HL-60/S4 treated with phorbol 12-myristate 13-acetate at 8.2 ng/mL for 4 days and 3 days (cell line): Measurements from ENCODE around the gene SNRNP25.

Source experiments
- in situ Hi-C: fragments of 300-500 bp; cut with MboI; formaldehyde crosslinking; loops from 2 replicates; pipeline ENCODE4 v1.15.0; 2022; ENCODE audit warnings: low sequenced_read_pairs

SNRNP25 gene

DNA sequence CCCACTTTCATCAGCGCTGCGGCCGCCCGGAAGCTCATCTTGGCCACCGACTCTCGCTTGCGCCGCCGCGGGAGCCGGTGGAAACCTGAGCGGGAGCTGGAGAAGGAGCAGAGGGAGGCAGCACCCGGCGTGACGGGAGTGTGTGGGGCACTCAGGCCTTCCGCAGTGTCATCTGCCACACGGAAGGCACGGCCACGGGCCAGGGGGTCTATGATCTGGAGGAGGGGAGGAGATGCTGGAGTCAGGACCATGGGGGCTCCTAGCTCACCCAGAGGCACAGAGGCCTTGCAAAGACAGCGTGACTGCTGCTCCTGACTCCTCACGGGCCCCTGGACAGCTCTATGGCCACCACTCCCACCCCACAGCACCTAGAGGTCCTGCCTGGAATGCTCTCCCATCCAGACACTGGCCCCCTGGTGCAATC, 9.4 kb downstream of the SNRNP25 start:
- in situ Hi-C loops, result no loop called here

DNA sequence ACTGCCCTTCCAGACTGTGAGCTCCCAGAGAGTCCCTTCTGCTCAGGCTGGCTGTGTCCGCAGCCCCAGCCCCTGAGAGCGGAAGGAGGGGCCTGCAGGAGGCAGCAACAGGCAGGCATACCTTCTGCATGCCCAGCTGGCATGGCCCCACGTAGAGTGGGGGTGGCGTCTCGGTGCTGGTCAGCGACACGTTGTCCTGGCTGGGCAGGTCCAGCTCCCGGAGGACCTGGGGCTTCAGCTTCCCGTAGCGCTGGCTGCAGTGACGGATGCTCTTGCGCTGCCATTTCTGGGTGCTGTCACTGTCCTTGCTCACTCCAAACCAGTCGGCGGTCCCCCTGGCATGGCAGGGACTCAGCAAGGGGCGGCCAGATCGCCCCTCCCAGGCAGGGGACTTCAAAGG, 9.8 kb downstream of the SNRNP25 start:
- in situ Hi-C loops, result no loop called here

DNA sequence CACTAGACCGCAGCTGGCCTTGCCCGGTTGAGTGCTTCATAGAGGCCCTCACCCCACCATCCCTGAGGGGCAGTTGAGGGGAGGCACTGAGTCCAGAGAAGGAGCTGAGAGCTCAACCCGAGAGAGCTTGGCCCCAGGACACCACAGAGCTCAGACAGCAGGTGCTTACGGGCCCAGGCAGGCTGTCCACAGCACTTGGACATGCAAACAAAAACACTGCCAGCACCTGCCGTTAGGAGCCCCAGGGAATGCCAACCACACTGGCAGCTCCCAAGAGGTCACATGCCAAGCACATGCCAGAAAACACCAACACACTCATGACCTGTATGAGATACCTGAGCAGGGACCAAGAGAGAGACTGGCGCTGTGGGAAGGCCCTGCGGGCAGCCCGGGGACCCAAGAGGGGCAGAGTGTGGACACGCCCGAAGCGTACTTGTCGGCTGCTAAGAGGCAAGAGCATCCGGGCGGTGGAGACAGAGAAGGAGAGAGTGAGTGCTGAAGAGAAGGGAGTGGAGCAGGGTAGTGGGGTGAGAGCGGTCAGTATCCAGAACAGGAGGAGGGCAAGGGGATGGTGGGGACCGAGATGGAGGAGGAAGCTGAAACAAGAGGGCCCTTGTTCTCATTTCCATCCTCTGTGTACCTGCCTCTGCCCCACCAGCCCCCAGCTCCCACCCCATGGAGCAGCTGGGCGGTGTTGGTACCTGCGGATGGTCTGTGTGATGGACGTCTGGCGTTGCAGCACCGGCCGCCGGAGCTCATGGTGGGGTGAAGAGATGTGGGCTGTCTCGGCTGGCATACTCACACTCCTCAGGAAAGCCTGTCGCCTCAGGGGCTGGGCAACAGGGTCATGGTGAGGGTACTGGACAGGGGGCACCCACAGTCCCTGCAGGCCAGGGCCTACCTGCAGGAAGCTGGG, 10.6 kb downstream of the SNRNP25 start:
- in situ Hi-C loops, result no loop called here

DNA sequence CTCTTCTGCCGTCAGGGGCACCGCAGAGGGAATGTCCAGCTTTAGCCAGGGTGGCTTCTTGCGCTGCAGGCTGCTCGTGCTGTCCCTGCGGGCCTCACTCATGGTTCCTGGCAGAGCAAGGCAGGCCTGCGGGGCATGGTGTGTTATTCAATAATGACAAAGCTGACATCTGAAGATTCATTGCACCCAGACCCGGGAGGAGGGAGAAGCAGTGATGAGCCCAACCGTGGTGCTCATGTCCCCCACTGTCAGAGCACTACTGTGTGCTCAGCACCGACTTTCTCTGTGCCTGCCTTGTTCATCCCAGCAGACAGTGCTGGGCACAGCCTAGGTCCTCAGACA, 11.3 kb downstream of the SNRNP25 start:
- in situ Hi-C loops, result no loop called here

DNA sequence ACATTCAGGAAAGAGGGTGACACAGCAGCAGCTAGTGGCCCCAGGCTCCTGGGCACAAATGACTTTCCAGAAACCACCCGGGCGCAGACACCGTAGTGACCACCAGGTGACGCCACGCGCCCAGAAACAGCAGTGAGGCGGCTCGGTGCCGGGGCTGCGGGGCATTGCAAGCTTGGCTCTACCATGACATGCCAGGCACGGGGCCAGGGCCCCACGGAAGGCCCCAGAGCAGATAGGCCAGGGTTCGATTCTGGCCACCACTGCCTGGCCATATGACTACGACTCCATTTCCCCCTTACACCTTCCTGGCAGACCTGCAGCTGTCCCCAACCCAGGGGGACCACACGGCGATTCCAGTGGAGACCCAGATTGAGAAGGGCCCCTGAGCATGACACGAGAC, 12.1 kb downstream of the SNRNP25 start:
- in situ Hi-C loops, result no loop called here

DNA sequence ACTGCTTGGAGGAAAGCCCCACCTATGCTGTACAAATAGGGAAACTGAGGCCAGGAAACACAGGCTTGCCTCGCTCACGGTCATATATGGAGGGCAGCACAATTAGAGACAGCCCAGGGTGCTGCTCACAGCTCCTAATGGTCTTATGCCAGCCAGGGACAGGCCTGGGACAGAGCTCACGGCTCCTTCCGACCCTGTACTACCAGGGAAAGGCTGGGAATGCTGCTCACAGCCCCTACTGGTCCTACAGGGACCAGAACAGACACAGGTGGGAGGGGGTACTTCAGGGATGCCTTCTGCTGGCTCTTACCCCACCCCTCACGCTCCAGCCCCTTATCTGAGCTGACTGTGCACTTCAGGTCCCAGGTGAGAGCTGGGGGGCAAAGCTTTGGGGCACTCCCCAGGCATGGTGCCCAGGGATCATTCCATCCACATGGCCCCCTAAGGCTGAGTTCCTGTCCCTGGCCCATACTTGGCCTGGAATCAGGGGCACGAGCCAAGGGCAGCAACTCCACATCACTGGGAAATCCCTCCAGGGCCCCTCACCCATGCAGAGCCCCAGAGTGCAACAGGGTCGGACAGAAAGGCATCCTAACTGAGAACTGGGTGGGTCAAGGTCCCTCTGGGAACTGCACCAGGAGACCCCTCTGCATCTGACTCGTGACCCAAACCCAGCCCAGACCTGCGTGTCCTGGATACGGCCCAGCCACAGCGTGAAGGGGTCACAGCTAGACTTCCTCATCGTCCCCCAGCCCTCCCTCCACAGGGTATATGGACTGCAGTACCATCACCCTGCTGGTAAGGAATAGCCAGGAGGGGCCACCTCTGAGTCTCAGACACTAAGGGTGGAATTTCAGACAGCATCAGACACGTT, 12.9 kb downstream of the SNRNP25 start:
- in situ Hi-C loops, result no loop called here

DNA sequence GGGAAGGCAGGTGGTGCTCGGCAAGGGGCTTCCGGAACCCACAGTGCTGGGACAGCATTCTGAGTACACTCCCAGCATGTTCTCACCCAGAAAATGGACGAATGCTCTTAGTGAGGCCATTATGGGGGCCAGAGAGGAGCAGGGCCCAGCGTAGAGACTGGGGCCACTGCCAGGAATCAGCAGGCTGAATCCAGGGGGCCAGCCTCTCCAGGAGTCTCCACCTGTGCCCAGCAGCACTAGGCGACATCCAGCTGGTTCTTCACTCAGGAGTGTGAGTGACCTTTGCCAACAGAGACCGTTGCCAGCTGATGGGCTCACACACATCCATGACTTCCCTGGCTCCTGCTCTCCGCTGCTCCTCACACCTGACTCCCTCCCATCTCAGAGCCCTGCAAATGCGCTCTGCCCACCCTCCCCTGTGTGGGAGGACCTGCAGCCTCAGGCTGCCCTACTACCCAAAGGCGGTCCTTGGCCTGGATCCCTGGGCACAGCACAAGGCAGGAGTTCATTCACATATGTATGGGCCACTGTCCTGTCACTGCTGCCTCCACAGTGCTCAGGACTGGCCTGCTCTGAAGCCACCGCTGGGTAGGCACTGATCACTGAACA, 13.7 kb downstream of the SNRNP25 start:
- in situ Hi-C loops, result no loop called here

DNA sequence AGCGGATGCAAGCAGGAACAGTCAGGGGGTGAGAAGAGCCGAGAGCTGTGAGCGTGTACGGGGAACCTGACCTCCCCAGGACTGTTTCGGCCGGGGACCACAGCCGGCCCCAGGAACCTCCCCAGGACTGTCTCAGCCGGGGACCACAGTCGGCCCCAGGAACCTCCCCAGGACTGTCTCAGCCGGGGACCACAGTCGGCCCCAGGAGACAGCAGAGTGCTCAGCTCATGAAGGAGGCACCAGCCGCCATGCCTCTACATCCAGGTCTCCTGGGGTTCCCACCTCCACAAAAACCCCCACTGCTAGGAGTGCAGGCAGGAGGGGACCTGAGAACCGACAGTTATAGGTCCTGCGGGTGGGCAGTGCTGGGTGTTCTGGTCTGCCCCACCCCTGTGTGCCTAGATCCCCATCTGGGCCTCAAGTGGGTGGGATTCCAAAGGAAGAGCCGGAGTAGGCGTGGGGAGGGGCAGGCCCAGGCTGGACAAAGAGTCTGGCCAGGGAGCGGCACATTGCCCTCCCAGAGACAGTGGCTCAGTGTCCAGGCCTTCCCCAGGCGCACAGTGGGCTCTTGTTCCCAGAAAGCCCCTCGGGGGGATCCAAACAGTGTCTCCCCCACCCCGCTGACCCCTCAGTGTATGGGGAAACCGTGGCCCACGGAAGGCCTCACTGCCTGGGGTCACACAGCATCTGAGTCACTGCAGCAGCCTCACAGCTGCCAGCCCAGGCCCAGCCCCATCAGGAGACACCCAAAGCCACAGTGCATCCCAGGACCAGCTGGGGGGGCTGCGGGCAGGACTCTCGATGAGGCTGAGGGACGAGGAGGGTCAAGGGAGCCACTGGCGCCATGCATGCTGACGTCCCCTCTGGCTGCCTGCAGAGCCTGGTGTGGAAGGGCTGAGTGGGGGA, 14.5 kb downstream of the SNRNP25 start:
- in situ Hi-C loops, result no loop called here

DNA sequence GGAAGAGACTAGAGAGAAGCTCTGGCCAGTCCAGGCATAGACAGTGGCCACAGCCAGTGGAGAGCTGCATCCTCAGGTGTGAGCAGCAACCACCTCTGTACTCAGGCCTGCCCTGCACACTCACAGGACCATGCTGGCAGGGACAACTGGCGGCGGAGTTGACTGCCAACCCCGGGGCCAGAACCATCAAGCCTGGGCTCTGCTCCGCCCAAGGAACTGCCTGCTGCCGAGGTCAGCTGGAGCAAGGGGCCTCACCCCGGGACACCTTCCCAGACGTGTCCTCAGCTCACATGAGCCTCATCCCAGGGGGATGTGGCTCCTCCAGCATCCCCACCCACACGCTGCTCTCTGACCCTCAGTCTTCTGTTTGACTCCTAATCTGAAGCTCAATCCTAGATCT, 15.6 kb downstream of the SNRNP25 start:
- in situ Hi-C loops, result no loop called here

DNA sequence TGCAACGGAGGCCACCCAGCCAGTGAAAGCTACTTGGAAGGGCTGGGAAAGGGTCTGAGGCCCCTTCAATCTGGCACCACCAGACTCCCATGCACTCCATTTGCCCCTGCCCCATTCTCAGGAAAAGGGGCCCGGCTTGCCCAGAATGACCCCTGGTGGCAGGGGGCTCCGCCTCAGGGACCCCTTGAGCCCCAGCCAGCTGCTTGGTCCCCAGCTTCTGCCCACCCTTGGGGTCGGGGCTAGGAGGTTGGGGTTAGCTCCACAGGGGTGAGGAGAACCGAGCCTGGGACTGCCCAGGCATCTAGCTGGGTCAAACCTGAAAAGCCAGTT, 17.5 kb downstream of the SNRNP25 start:
- in situ Hi-C loops, result no loop called here

DNA sequence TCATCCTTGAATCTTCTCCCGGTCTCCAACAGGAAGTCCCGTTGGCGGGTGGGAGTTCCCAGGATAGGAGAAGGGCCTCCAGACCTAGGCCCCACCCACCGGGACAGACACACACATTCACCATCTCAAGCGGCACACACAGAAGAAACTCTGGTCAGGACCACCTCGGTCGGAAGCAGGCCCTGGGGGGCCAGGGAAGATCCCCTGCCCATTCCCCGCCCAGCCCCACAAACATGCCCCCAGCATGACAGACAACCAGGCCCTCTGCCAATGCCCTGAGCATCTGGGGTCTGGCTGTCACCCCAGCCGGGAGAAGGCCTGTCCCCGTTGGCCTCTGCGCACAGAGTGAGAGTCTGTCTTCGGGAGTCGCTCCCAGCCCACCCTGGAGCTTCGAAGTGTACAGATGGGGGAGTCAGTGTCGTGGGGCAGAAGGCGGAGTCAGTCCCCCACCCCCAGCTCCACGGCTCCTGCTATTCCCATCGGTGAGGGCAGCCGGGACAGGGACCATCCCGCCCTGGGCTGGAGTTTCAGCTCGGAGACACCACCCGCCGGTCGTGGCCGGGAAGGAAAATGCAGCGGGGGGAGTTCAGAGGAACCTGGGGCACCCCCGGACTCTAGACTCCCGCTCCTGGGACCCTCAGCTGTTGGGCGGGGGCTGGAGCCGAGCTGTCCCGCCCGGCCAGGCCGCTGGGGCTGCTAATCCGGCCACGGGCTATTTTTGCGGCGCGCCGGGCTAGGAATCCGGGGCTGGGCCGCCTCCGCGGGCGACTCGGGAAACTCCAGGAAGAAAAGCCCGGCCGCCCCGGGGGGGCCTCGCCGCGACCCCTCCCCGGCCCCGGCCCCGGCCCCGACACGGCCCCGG, 18.1 kb downstream of the SNRNP25 start:
- in situ Hi-C loops, result no loop called here

DNA sequence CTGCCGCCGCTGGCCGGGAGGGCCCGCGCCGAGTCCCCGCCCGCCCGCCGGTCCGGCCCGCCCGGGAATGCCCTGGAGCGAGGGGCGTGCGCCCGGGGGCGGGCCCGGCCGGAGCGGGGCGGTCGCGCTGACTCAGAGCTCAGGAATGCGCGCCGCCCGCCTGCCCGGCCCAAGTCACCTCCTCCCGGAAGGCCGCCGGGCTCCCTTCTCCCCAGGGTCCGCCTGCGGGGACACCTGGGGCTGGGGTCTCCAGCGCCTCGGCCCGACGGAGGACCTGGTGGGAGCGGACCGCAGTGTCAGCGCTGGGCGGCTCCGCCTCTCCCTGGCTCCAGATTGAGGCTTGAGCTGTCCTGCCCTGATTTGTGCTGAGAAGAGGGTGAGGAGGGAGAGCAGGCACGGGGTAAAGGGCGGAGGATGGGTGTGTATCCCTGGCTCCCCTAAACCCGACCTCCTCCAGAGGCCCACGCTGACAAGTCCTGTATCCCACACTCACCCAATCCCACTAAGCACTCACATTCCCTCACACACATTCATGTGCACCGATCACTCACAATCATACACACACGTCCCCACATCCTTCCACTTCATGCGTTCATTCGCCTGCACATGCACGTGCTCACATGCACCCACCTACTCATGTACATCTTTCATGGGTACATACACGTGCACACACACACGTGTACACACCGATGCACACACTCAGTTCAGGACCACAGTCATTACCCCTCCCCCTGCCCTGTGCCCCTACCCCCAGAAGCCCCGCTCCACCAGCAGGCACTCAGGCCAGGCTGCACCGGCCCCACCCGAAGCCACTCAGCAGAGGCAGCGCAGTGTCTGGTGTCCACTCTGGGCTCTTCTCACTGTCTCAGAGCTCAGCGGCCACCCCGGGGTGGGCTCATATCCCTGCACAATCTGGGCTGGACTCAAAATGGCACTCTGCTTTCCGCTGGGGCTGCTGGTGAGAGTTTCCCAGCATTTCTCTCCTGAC, 19.2 kb downstream of the SNRNP25 start, which contains the start of gene RHBDF1:
RHBDF1 (minus strand) TSS at position 71 of the 988 bp plus-strand sequence. CDS start 7,616 bp downstream, outside the sequence.
- in situ Hi-C loops, result no loop called here

DNA sequence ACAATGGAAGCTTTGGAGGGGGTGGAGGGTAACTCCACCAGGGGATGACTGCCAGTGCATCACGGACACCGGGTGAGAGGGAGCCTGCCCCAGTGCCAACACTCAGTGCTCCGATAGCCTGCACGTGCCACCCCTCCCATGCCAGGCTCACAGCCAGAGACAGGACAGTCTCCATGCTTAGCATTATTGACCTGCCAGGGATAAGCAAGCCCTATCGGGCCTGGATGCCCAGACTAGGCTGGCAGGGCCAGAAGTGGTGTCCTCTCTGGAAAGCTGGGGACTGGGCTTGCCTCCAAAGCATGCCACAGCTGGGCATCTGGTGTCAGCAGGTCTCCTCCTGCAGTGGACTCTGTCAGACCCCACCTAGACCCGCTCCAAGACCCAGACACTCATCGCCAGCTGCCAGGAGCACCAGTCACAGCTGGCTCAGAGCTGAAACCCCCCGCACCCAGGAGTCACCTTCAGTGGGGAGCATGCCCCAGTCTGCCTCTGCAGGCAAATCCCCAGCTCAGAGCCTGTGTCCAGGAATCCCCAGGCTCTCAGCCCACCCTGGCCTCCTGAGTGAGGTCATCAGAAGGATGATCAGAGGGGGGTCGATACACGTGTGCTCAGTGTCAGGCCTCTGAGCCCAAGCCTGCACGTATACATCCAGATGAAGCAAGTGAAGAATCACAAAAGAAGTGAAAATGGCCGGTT, 20.6 kb downstream of the SNRNP25 start:
- in situ Hi-C loops, result no loop called here

DNA sequence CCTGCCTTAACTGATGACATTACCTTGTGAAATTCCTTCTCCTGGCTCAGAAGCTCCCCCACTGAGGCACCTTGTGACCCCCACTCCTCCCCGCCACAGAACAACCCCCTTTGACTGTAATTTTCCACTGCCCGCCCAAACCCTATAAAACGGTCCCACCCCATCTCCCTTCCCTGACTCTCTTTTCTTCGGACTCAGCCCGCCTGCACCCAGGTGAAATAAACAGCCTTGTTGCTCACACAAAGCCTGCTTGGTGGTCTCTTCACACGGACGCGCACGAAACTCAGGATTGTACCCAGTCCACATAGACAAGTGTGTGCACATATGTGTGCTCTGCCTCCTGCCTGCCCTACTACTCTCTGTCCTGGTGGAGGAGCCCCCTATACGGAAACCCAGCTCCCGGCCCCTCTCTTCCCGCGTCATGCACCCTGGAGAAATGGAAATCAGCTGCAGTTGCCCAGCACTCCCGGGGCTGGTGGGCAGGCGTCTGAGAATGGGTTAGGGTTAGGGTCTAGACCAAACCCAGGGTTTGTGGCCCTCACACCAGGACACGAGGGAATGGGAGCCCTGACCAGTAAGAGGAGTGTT, 21.2 kb downstream of the SNRNP25 start:
- in situ Hi-C loops, result no loop called here

DNA sequence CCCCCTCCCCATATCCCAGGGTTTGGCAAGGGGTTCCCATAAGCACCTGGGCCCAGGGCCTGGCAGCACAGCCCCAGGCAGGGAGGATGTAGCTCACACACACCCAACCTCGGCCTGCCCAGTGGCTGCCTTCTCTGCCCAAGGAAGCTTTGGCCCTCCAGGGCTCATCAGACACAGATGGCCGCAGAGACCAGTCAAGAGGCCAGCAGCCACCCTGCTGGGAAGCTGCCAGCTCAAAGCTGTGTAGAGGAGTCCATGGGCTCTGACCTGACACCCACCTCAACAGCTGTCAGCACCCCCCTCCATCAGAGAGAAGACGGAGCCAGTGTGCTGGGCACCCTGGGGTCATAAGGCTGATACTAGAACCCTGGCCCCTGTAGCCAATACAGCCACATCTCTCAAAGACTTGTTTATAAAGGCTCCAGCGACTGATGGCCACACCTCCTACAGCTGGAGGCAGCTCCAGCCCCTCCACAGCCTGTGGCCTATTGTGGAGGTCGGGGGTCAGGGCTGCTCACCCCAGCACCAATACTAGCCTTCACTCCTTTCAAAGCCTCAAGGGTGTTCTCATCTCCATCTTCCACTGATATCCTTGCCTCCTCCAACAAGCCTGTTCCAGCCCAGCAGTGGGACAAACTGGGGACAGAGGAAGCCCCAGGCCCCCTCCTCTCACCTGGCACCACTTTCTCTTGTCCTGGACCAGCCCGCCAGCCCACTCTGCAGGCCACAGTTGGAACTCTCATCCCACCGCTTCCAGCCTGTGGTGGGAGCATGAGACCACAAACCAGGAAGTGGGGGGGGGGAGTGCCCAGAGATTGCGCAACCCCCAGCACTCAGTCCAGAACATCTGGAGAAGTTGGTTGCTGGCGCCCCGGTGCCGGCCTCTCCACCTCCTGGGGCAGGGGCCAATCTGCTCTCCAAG, 22.2 kb downstream of the SNRNP25 start:
- in situ Hi-C loops, result no loop called here

DNA sequence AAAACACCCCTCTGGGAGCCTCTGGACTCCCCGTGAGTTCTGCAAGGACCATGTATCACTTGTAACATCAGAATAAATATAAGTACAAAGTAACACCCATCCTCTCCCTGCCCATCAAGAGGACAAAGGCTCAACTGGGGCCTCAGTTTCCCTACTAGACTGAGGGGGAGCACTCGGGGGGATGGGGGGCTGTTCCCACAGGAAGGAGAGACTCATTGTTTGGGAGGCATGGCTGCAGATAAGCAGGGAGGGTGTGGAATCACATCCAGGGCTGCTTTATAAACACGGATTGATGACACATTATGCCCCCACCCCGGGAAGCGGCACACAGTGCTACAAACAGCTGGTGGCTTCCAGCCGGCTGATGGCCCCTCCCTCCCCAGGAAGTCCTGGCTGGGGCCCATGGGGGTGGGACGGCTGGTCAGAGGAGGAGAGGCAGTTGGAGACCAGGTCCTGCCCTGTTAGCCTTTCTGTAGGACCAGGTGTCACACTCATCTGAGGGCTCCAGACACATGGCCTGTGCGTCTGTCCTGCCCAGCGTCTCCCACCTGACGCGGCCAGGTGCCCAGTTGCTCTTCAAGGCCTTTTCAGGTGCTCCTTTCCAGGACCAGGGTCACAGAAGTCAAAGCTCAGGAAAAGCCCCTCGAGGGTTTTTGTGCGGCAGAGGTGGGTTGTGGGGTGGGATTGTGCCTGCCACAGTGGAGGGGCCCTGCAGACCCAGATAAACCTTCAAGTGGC, 23.1 kb downstream of the SNRNP25 start:
- in situ Hi-C loops, result no loop called here
